Hepatocyte (in vitro differentiated cells): ENCODE measurements around the gene KCNK4.

ENCODE experiments used
- EZH2 ChIP-seq: fragments of 200-600 bp; sonication (generic); IDR thresholded peaks from 2 replicates; pipeline ENCODE4 v1.6.1; 2016; ENCODE audit warnings: antibody characterized with exemption, mild to moderate bottlenecking, borderline replicate concordance
- TF ChIP-seq, protein P1 (sequence below): fragments of 200-600 bp; sonication (generic); IDR thresholded peaks from 2 replicates; pipeline ENCODE4 v1.5.1; 2016; ENCODE audit warnings: antibody characterized with exemption, mild to moderate bottlenecking; ENCODE audit not compliant: poor library complexity

DNA sequence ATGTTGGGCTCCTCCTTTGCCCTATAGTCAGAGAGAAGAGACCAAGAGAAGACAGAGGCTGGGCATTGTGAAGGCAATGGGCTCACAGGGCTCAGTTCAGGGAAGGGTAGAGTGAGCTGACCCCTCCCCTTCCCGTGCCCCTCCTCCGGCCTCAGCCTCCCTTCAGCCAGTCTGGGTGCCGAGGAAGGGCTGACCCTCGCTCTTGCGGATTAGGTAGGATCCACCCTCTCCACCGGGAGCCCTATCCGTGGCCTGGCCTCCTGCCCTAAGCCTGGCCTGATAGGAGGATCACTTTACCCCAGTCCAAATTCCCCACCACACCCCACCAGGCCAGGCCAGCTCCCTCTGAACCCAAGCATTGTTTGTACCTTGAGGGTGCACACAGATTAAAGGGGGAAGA lies 42.5 kb upstream of the KCNK4 start:
- TF ChIP-seq, protein P1, sequence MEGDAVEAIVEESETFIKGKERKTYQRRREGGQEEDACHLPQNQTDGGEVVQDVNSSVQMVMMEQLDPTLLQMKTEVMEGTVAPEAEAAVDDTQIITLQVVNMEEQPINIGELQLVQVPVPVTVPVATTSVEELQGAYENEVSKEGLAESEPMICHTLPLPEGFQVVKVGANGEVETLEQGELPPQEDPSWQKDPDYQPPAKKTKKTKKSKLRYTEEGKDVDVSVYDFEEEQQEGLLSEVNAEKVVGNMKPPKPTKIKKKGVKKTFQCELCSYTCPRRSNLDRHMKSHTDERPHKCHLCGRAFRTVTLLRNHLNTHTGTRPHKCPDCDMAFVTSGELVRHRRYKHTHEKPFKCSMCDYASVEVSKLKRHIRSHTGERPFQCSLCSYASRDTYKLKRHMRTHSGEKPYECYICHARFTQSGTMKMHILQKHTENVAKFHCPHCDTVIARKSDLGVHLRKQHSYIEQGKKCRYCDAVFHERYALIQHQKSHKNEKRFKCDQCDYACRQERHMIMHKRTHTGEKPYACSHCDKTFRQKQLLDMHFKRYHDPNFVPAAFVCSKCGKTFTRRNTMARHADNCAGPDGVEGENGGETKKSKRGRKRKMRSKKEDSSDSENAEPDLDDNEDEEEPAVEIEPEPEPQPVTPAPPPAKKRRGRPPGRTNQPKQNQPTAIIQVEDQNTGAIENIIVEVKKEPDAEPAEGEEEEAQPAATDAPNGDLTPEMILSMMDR: no peak
- TF ChIP-seq EZH2: no peak
